ENCODE results near the gene PPIF. TPM values are rescaled to one million over a fixed set of nuclear protein-coding genes. Genes with fewer than 3 reads are reported as not detected.

The PPIF gene
- polyA plus RNA-seq, 1 donor (not counting 4 experiments of a cell fraction or from before 2014, with no cell fraction given): 71.3 TPM

GRCh38 chr10:79304479-79305087 lies 42.7 kb upstream of the PPIF start:
- Histone ChIP-seq H3K79me2 (ENCODE audit: control insufficient read depth, insufficient read depth, low read length) (no peaks in the 10 kb centered on the region), H3K9me1 (ENCODE audit: control insufficient read depth, extremely low read depth, insufficient read depth, low read length) (peaks cover 2% of the 10 kb centered on the region), H3K9me3 (ENCODE audit: control insufficient read depth, low read depth, low read length) (no peaks in the 10 kb centered on the region), H2AFZ (ENCODE audit: control insufficient read depth, low read length) (no peak overlapping the region), H3K4me2 (ENCODE audit: control insufficient read depth, extremely low read depth, insufficient read depth, low read depth, low read length) (no peak overlapping the region), H3K4me3 (ENCODE audit: control insufficient read depth in 2 of 3, extremely low read depth in 1 of 3, insufficient read depth in 2 of 3, low read depth in 1 of 3, low read length in 3 of 3) (no peak overlapping the region), H3K4me1 (ENCODE audit: control insufficient read depth, extremely low read depth, insufficient read depth, low read length) (peaks cover 10% of the 10 kb centered on the region), H3K9ac (ENCODE audit: control insufficient read depth, extremely low read depth, insufficient read depth, low read length) (no peak overlapping the region), H3K27me3 (ENCODE audit: control insufficient read depth, extremely low read depth, insufficient read depth, low read length) (no peaks in the 10 kb centered on the region), H4K20me1 (ENCODE audit: control insufficient read depth, extremely low read depth, insufficient read depth, low read length) (no peaks in the 10 kb centered on the region), H3K36me3 (ENCODE audit: control insufficient read depth in 2 of 2, extremely low read depth in 1 of 2, insufficient read depth in 2 of 2, low read length in 2 of 2) (peaks cover 33 to 34% of the 10 kb centered on the region in 2 experiments), H3K27ac (ENCODE audit: control insufficient read depth, insufficient read depth, low read length) (no peak overlapping the region)
- dilution Hi-C loops (cut with MboI; ENCODE audit: extremely low pct_ligation_motif_present, low sequenced_read_pairs): no loop called here
- FAIRE-seq (no peak), DNase-seq (ENCODE audit: low read depth, low spot score) (no peak)
- TF ChIP-seq CTCF (optimal IDR thresholded peaks at IDR 0.05 in 1 of 3, IDR thresholded peaks at IDR 0.05 in 1 of 3, conservative IDR thresholded peaks at IDR 0.05 in 1 of 3; ENCODE audit: extremely low read depth in 1 of 3, insufficient read depth in 2 of 3, low read length in 3 of 3): no peak
- TF ChIP-seq EZH2 (IDR thresholded peaks at IDR 0.05; ENCODE audit: low read length): no peak

GRCh38 chr10:79305515-79305914 lies 41.8 kb upstream of the PPIF start:
- H3K27me3 ChIP-seq (ENCODE audit: control insufficient read depth, extremely low read depth, insufficient read depth, low read length): no peaks in the 10 kb centered on the region
- DNase-seq (ENCODE audit: low read depth, low spot score) (no peak), FAIRE-seq (no peak)
- dilution Hi-C loops (cut with MboI; ENCODE audit: extremely low pct_ligation_motif_present, low sequenced_read_pairs): no loop called here
- H3K9me3 ChIP-seq (ENCODE audit: control insufficient read depth, low read depth, low read length): no peaks in the 10 kb centered on the region
- peaks cover 25 to 28% of the 10 kb centered on the region in 2 experiments for H3K36me3 ChIP-seq (ENCODE audit: control insufficient read depth in 2 of 2, extremely low read depth in 1 of 2, insufficient read depth in 2 of 2, low read length in 2 of 2)
- H3K4me2 ChIP-seq (ENCODE audit: control insufficient read depth, extremely low read depth, insufficient read depth, low read depth, low read length): no peak overlapping the region
- H3K27ac ChIP-seq (ENCODE audit: control insufficient read depth, insufficient read depth, low read length): no peak overlapping the region
- H3K9ac ChIP-seq (ENCODE audit: control insufficient read depth, extremely low read depth, insufficient read depth, low read length): no peak overlapping the region
- no peaks in the 10 kb centered on the region for H4K20me1 ChIP-seq (ENCODE audit: control insufficient read depth, extremely low read depth, insufficient read depth, low read length)
- H3K9me1 ChIP-seq (ENCODE audit: control insufficient read depth, extremely low read depth, insufficient read depth, low read length): no peaks in the 10 kb centered on the region
- H2AFZ ChIP-seq (ENCODE audit: control insufficient read depth, low read length): no peak overlapping the region
- no peak overlapping the region for H3K4me3 ChIP-seq (ENCODE audit: control insufficient read depth in 2 of 3, extremely low read depth in 1 of 3, insufficient read depth in 2 of 3, low read depth in 1 of 3, low read length in 3 of 3)
- TF ChIP-seq EZH2 (IDR thresholded peaks at IDR 0.05; ENCODE audit: low read length) (no peak), CTCF (optimal IDR thresholded peaks at IDR 0.05 in 1 of 3, IDR thresholded peaks at IDR 0.05 in 1 of 3, conservative IDR thresholded peaks at IDR 0.05 in 1 of 3; ENCODE audit: extremely low read depth in 1 of 3, insufficient read depth in 2 of 3, low read length in 3 of 3) (no peak)
- peaks cover 10% of the 10 kb centered on the region for H3K4me1 ChIP-seq (ENCODE audit: control insufficient read depth, extremely low read depth, insufficient read depth, low read length)
- no peaks in the 10 kb centered on the region for H3K79me2 ChIP-seq (ENCODE audit: control insufficient read depth, insufficient read depth, low read length)

All from keratinocyte (primary cell).